NT2/D1 (cell line): Measurements from ENCODE around the gene CGNL1.

Experiments used
- DNase-seq: peaks from one replicate; pipeline ENCODE4 v3.0.0-alpha.2; 2011; ENCODE audit warnings: low read depth, low spot score
- H3K27me3 ChIP-seq: 2 replicates; pipeline ENCODE4 v1.6.0; 2011; ENCODE audit warnings: mild to moderate bottlenecking; ENCODE audit not compliant: insufficient read length, insufficient read depth
- H3K36me3 ChIP-seq: 2 replicates; pipeline ENCODE4 v1.6.1; 2011; ENCODE audit warnings: mild to moderate bottlenecking, low read length, mixed read lengths; ENCODE audit not compliant: insufficient read depth, insufficient read length
- H3K4me1 ChIP-seq: 2 replicates; pipeline ENCODE4 v1.5.1; 2011; ENCODE audit not compliant: insufficient read depth, insufficient read length
- H3K4me3 ChIP-seq: 2 replicates; pipeline ENCODE4 v1.5.1; 2011; ENCODE audit warnings: low read depth; ENCODE audit not compliant: insufficient read length
- H3K9ac ChIP-seq: 2 replicates; pipeline ENCODE4 v1.6.0; 2011; ENCODE audit warnings: low read depth; ENCODE audit not compliant: insufficient read length
- H3K9me3 ChIP-seq: 2 replicates; pipeline ENCODE4 v1.5.1; 2011; ENCODE audit warnings: mild to moderate bottlenecking, low read length; ENCODE audit not compliant: insufficient read depth
- SUZ12 ChIP-seq: IDR thresholded peaks from 2 replicates; pipeline ENCODE4 v1.6.1; 2011; ENCODE audit not compliant: insufficient read length, insufficient read depth; ENCODE audit errors: extremely low read depth
- YY1 ChIP-seq: IDR thresholded peaks from 2 replicates; pipeline ENCODE4 v1.6.1; 2011; ENCODE audit not compliant: insufficient read length, insufficient read depth
- ZNF274 ChIP-seq: IDR thresholded peaks from 2 replicates; pipeline ENCODE4 v1.6.1; 2011; ENCODE audit warnings: mild to moderate bottlenecking, low read depth, low read length

The CGNL1 gene

GRCh38 chr15:57571725-57572124, 195.4 kb downstream of the CGNL1 start:
- Histone ChIP-seq H3K9ac (no peak overlapping the region), H3K4me1 (peaks cover 2% of the 10 kb centered on the region), H3K4me3 (no peak overlapping the region), H3K36me3 (no peaks in the 10 kb centered on the region), H3K9me3 (no peaks in the 10 kb centered on the region), H3K27me3 (no peaks in the 10 kb centered on the region)
- DNase-seq = no peak
- TF ChIP-seq ZNF274 = no peak
- TF ChIP-seq YY1 = no peak
- no peak for TF ChIP-seq SUZ12

- no peak for TF ChIP-seq ZNF274
- TF ChIP-seq SUZ12 = no peak
- TF ChIP-seq YY1 = no peak
- Histone ChIP-seq H3K4me1 (peaks cover 2% of the 10 kb centered on the region), H3K4me3 (no peak overlapping the region), H3K27me3 (no peaks in the 10 kb centered on the region), H3K9me3 (no peaks in the 10 kb centered on the region), H3K36me3 (no peaks in the 10 kb centered on the region), H3K9ac (no peak overlapping the region)
- DNase-seq = no peak
Observed at GRCh38 chr15:57572468-57572867, 196.2 kb downstream of the CGNL1 start.

- Histone ChIP-seq H3K9ac (no peak overlapping the region), H3K4me3 (no peak overlapping the region), H3K4me1 (peaks cover 2% of the 10 kb centered on the region), H3K27me3 (no peaks in the 10 kb centered on the region), H3K36me3 (no peaks in the 10 kb centered on the region), H3K9me3 (no peaks in the 10 kb centered on the region)
- TF ChIP-seq ZNF274 (no peak), SUZ12 (no peak), YY1 (no peak)
- no peak for DNase-seq
Observed at GRCh38 chr15:57573151-57573550, 196.8 kb downstream of the CGNL1 start.

- no peaks in the 10 kb centered on the region for H3K27me3 ChIP-seq
- DNase-seq = no peak
- H3K9me3 ChIP-seq = no peaks in the 10 kb centered on the region
- TF ChIP-seq YY1 (no peak), ZNF274 (no peak), SUZ12 (no peak)
- H3K36me3 ChIP-seq = no peaks in the 10 kb centered on the region
- no peaks in the 10 kb centered on the region for H3K4me1 ChIP-seq
- no peak overlapping the region for H3K4me3 ChIP-seq
- H3K9ac ChIP-seq = no peak overlapping the region
Observed at GRCh38 chr15:57575363-57575762, 199.1 kb downstream of the CGNL1 start.

- no peak for DNase-seq
- Histone ChIP-seq H3K4me3 (no peak overlapping the region), H3K4me1 (no peaks in the 10 kb centered on the region), H3K9ac (no peak overlapping the region), H3K36me3 (no peaks in the 10 kb centered on the region), H3K27me3 (no peaks in the 10 kb centered on the region), H3K9me3 (peaks cover 10% of the 10 kb centered on the region; the same call in 1 of the 2 replicates)
- no peak for TF ChIP-seq SUZ12
- no peak for TF ChIP-seq ZNF274
- TF ChIP-seq YY1 = no peak
Observed at GRCh38 chr15:57578288-57578900, 202.1 kb downstream of the CGNL1 start.

GRCh38 chr15:57580428-57580827, 204.1 kb downstream of the CGNL1 start:
- Histone ChIP-seq H3K9ac (no peak overlapping the region), H3K4me3 (no peak overlapping the region), H3K36me3 (no peaks in the 10 kb centered on the region), H3K9me3 (peaks cover 14% of the 10 kb centered on the region; the same call in 1 of the 2 replicates), H3K4me1 (no peaks in the 10 kb centered on the region), H3K27me3 (no peaks in the 10 kb centered on the region)
- no peak for DNase-seq
- no peak for TF ChIP-seq SUZ12

GRCh38 chr15:57580866-57581265, 204.6 kb downstream of the CGNL1 start:
- Histone ChIP-seq H3K4me3 (no peak overlapping the region), H3K9ac (no peak overlapping the region), H3K9me3 (peaks cover 14% of the 10 kb centered on the region; the same call in 1 of the 2 replicates), H3K27me3 (no peaks in the 10 kb centered on the region), H3K4me1 (no peaks in the 10 kb centered on the region), H3K36me3 (no peaks in the 10 kb centered on the region)
- TF ChIP-seq SUZ12 (no peak), YY1 (no peak), ZNF274 (no peak)
- no peak for DNase-seq

- Histone ChIP-seq H3K36me3 (no peaks in the 10 kb centered on the region), H3K27me3 (no peaks in the 10 kb centered on the region), H3K9me3 (peaks cover 14% of the 10 kb centered on the region; the same call in 1 of the 2 replicates), H3K4me3 (no peak overlapping the region), H3K4me1 (no peaks in the 10 kb centered on the region), H3K9ac (no peak overlapping the region)
- no peak for TF ChIP-seq ZNF274
- no peak for DNase-seq
Observed at GRCh38 chr15:57582090-57582489, 205.8 kb downstream of the CGNL1 start.
